Measurements from ENCODE around the gene KRT84.

DNA sequence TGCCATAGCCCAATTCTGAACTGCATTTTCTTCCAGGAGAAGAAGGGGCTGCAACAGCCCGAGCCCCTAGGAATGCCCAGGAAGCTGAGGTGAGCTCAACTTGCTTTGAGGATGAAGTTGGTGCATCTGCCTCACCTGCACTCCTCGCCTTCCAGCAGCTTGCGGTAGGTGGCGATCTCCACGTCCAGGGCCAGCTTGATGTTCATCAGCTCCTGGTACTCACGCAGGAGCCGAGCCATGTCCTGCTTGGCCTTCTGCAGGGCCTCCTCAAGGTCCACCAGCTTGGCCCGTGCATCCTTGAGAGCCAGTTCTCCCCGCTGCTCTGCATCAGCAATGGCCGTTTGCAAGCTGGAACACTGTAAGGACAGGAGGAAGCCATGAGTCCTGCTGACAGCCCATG lies 42.7 kb upstream of the KRT84 start:
- TF ChIP-seq POLR2AphosphoS5 (IDR thresholded peaks at IDR 0.05; ENCODE audit: borderline replicate concordance, low read depth, low read length) (no peak), EZH2 (IDR thresholded peaks at IDR 0.05) (no peak), FOXP2 (optimal IDR thresholded peaks at IDR 0.05; ENCODE audit: control extremely low read depth, extremely low read length, insufficient read depth) (no peak)

Measured in SK-N-MC (cell line).